GM10847 (cell line): ENCODE measurements around the gene TSHZ1.

Source experiments
- POLR2A ChIP-seq: IDR thresholded peaks from 2 replicates; pipeline ENCODE4 v1.6.1; 2011; ENCODE audit not compliant: insufficient read length; ENCODE audit errors: extremely low read depth

TSHZ1 gene

DNA sequence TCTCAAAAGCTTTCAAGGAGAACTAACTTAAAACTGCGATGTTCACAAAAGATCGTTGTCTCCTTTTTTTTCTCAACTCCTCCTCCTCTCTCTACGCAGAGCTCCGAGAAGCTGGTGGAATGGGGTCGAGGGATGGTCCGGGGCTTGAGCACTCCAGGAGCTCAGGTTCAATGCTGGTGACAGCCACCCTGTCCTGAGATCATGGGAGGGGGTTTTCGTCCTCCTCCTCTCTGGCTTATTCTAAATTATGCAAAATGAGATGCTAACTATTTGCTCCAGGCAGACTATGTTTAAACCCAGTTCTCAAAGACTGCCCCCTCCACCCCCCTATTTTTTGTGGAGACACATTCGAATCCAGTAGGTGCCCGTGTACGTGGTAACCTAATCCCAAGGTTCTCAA is 11.8 kb downstream of the TSHZ1 start:
- TF ChIP-seq POLR2A: no peak

DNA sequence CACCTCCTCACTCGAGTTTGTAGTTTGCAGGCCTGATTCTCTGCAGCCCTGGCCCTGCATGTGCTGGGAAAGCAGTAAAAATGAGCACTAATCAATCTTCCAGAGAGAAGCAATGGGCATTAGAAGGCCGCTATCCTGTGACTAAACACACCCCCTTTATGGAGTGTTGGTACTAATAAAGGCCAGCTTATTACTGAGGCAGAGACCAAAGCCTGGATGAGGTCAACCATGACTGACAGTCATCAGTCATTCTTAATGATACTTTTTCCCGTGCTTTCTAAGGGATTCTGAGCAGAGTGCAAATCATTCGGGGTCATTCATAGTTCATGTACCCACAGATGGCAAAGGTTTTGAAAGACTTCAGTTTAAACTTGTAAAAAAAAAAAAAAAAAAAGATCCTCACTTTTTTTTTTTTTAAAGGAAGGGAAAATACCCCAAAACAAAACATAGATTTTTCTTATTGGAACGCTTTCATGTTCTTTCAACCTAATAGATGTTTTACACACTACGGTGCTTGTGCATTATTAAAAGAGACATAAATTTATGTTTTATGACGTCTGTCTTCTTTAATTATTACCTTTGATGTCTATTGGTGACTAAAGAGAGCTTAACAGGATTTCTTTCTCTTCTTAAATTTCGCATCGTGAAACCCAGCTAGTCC is 13.2 kb downstream of the TSHZ1 start:
- no peak for TF ChIP-seq POLR2A

DNA sequence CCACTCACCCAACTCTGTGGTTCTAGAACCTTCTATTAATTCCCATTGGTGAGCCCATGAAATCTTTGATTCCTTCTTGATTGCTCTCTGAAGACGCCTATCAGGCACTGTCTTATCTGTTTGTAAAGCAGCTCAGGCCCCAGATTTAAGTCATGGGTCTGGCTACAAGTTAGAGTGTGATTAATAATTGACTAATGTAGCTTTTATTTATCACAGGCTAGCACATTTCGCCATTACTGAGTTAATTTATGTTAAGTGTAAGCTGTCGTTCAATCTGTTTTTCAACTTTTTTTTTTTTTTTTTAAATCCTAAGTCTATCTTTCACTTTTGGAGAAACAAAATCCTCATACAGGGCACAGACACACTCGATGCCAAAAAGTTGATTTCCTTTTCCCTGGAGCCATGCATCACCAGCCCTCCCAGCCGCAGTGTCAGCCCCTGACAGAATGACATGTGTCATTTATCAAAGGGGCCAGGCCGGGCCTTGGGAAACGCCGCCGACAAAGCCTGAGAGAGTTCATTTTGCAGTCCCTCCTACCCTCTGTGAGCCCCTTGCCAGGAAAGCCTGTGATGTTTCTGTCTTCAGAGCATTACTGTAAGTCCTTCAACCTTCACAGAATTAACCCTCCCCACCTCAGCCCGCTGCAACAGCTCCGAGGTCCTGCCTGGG is 15.8 kb downstream of the TSHZ1 start:
- TF ChIP-seq POLR2A: no peak

DNA sequence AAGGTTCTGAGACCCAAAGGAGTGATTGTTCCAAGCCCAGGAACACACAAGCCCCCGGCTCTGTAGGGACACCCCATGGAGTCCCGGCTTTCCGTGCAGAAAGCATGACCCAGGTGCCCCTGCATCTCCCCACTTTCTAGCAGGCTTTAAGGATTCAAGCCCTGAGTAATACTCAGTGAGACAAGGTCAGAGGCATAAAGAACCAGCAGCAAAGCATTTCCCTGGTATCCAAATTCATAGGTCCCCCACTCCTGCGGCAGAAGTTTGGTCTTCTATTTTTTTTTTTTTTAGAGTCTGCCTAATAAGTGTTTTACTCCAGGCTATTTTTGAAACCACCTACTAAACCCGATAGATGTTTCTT is 16.3 kb downstream of the TSHZ1 start:
- no peak for TF ChIP-seq POLR2A

DNA sequence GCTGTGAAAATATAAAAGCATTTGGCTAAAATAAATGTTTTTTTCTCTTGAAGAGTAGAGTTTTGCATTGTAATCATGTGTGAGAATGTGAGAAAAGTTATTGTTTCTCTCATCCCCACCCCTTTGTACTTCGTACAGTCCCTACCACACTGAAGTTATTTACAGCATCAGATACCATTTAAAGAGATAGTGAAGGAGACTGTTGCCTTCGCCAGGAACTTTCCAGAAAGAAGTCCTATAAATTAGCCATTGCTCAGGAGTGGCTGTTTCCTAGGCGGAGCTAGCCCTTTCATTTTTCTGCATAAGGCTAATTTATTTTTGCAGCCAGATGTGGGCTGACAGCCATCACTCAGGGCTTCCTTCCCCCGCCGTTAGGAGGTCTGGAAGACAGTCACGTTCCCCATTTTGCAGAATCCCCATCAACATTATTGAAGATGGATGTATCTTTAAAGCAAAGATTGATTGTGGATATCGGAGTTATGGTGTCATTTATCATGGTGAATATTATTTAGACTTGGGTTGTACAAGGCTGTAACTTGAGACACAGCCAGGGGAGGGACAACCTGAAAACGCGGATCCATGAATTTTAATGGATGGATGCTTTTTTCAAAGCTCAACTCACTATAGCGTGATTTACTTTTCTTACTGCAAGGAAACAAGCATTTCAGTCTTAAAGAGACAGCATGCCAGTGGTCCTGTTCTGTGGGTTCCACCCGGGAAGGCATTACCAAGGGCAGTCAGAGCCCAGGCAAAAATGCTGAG is 17.1 kb downstream of the TSHZ1 start:
- TF ChIP-seq POLR2A: no peak

DNA sequence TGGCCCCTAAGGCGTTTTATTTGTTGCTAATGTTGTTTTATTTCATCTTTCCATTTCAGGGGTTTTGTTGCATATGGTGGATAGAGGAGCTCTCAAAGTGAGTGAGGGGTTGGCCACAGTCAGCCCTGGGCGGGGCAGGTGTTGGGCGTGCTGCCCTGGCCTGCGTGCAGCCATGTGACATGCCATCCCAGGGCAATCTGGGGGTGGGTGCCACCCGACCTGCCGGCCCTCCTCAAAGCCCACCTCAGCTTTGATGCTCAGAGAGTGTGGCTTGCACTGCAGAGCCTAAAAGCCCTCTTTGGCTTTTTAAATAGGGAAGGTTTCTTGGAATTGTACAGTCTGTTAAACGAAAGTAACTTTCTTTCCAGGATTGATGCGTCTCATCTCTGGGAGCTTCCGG is 18.4 kb downstream of the TSHZ1 start:
- TF ChIP-seq POLR2A: no peak

DNA sequence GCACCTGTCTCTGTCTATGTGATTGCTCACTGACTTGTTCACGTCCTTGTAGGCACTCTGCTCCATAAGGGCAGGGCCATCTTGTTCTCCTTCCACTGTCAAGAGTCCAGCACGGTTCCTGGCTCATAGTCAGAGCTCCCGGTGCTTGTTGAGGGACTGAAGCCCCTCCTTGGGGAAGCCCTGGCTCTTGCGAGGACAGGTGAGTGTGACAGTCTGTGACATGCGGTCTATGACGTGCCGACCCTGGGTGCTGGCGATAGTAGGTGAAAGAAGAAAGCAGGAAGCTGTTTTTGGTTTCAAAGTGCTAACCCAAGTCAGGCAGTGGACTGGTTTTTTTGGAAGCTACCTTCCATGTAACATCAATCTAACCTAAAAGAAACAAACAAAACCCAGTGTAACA is 18.8 kb downstream of the TSHZ1 start:
- TF ChIP-seq POLR2A: no peak

DNA sequence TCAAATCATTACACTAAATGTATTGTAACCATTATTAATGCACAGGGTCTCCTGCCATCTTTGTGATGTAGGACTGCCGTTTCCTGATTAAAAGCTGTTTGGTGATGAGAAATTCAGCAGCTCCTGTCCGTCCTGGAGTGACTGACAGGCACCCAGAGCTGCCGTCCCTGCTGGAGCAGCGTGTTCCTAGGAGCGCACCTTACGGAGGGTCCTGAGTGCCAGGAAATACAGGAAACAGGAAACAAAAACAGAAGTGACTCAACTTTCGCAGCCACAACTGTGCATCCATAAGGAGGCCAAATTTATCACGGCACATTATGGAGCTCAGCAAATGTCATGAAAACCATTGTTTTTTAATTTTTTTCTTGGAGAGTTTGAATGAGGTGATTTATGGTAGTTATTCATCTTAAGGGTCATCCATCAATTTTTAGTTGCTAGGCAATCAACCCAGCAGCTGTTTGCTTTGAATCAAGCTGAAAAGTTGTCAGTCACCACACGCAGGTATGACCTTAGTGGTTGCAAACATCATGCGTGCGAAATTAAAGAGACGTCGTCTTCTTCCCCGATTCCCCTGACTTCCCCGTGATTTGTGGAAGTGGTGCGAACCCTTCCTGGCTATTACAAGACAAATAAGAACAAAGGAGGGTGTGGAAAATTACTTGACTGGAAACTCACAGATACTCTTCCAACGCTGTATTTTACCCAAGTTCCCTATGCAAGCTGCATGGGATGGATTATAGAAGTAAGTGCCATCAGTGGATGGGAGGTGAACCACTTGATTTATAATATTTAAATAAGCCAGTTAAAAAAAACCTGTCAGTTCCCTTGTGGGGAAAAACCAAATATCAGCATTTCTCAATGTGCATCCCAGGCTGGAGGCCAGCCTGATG is 19.8 kb downstream of the TSHZ1 start:
- no peak for TF ChIP-seq POLR2A

DNA sequence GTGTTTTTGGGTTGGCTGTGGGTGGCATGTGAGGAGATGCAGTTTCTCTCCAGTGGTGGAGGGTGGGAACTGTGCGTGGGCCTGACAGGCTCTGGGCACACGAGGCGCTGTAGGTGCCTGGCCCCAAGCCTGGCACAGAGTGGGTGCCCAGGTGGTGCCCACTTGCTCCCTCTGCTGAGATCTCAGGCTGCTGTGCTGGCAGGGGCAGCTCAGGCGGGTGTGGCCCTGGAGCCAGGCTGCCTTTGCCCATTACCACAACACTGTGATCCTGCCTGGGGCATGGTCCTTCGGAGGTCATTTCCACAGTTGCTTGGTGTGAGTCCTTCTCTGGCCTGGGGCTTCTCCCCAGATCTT is 20.4 kb downstream of the TSHZ1 start:
- no peak for TF ChIP-seq POLR2A

DNA sequence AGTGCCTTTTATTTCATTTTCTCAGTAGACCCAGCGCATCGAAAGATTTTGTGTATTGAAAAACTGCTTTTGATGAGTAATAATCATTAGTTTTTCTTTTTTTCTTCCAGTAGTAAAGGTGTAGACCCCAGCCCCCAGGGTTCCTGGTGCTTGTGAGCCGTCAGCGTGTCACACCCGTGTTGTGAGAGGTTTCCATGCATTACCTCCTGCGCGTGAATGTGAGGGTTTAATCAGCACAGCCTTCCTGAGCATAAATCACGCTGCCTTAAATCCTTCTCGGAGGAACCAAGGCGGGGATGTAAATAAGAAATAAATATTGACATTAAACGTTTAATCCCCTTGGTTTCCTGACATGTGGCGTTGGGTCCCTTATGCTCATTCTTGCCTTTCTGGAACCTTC is 24.3 kb downstream of the TSHZ1 start:
- no peak for TF ChIP-seq POLR2A

DNA sequence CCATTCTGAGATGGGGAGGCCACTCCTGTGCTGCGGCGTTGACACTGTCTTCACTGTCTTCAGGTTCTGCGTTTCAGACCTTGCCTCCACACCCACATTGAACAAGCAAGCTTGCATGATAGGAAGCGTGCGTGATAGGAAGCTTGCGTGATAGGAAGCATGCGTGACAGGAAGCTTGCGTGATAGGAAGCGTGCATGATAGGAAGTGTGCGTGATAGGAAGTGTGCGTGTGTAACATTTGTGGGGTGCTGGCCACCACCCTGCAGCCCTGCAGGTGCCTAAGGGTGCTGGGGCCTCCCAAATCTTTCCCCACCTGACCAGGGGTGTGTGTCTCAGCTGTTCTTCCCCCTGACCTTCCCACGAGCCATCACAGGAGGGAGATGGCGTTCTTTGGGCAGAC is 25.3 kb downstream of the TSHZ1 start:
- no peak for TF ChIP-seq POLR2A

DNA sequence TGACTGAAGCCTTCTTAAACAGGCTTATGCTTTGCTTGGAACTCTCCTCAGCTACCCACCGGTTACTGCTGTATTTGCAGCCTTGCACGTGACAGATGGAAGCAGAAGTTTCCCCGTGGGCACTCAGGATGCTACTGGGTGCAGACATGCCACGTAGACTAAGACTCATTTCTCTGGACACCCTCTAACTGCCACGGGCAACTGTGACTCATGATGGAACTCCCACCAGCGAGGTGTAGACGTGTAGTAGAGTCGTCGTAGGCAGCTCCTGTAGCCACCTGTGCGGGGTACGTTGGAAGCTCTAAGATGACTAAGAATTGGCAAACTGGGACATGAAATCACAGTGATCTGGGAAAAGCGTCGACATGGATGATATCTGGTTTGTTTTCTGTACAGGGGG is 27.5 kb downstream of the TSHZ1 start:
- TF ChIP-seq POLR2A: no peak

DNA sequence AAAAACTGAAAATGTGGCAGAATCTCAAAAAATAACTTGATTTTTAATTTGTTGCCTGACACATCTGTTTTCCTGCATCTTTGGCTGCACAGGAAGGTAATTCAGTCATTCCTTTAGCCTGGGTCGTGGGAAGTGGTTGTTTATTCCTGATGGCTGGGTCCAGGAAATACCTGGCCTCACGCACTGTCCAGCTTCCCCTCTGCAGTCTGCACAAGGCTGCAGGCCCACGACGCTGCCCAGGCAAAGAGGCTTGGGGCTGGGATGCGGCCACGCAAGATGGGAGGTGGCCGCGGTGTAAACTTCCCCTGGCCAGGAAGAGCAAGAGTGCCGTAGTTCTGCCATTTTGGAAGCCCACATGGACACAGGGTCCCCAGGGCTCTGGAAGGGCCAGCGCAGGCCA is 28.2 kb downstream of the TSHZ1 start:
- no peak for TF ChIP-seq POLR2A

DNA sequence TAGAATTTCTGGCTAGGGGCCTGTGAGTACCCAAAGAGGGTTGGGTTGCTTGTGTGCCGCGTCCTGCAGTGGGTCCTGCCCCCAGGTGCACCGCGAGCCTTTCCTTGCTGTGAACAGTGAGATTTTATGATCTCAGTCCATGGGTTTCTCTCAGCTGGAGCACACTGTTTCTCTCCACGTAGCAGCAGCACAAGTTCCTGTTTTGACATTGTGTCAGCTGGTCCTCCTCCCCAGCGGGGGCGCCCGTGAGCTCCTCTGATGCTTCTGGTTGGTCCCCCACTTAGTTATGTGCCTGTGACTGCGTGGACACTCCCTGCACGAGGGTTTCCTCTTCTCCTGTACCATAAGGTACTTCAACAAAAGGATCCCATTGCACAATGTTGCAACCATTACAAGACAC is 29.8 kb downstream of the TSHZ1 start:
- TF ChIP-seq POLR2A: no peak

DNA sequence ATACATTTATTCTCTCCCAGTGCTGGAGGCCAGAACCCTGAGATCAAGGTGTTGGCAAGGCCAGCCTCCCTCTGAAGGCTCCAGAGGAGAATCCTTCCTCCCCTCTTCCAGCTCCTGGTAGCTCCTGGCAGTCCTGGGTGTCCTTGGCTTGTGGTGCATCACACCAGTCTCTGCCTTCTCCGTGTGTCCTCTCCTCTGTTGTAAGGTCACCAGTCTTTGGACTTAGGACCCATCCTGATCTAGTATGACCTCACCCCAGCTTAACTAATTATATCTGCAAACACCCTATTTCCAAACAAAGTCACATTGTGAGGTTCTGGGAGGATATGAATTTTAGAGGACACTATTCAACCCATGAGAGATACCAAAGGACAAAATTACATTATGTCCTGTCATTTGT is 31.1 kb downstream of the TSHZ1 start:
- no peak for TF ChIP-seq POLR2A
